COLO668 (cell line): Measurements from ENCODE around the gene COX20.
A peak's percentile ranks its signal among the peaks of the same experiment; 100 is the strongest.

Experiments
- DNase-seq: peaks from one replicate; lab custom pipeline; 2025; ENCODE audit not compliant: unreplicated experiment; lab: John Stamatoyannopoulos, UW

The COX20 gene

GRCh38 chr1:244869950-244870349 lies 34.5 kb downstream of the COX20 start:
- DNase-seq = no peak

GRCh38 chr1:244874974-244875579 lies 39.6 kb downstream of the COX20 start:
- DNase-seq = peak; percentile 79

- DNase-seq = no peak
Measured at GRCh38 chr1:244876228-244876910, 40.9 kb downstream of the COX20 start.

GRCh38 chr1:244878681-244879080 lies 43.2 kb downstream of the COX20 start:
- DNase-seq = no peak

GRCh38 chr1:244881552-244882280 lies 46.3 kb downstream of the COX20 start:
- no peak for DNase-seq

- DNase-seq = no peak
Measured at GRCh38 chr1:244887281-244887680, 51.8 kb downstream of the COX20 start.

GRCh38 chr1:244893836-244894235 lies 58.4 kb downstream of the COX20 start:
- no peak for DNase-seq
